ENCODE data around the gene MED27.

MED27 gene

DNA sequence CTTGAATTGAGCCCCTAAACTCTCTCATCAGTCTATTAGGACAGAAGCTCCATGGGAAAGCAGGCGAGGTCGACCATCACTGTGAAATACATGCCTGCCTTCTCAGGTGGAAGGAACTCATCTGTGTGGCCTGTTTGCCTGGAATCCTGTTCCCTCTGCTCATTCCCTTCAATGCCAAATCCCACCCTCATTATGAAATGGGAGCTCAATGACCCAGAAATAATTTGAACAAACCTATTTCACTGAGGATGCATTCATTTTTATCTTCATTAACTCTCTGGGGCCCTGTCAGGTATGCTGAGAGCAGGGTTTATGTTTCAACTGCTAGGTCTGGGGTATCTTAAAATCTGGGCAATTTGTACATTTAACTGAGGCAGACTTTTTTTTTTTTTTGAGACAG lies 142.2 kb downstream of the MED27 start:
- H3K4me3 Mint-ChIP-seq = no peak overlapping the region

DNA sequence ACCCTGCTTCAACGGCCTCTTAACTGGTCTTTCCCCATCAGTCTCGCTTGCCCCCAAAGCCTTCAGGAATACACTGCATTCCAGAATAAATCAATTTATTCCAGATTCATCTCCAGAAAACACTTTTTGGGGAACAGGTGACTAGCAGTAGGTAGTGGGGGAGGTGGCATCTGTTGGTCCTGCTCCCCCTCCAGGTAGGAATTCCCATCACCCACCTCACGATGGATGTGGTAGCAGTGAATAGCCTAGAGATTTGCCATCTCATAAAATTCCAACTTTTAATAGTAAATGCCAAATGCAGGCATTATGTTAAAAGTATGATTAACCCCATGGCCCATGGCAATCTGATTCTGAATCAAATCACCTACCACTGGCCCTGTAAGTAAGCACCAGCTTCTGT lies 142.7 kb downstream of the MED27 start:
- no peaks in the 10 kb centered on the region for H3K4me1 Mint-ChIP-seq
- H3K36me3 Mint-ChIP-seq (ENCODE audit: low read depth) = peaks cover 56% of the 10 kb centered on the region
- no peak for TF ChIP-seq CTCF (IDR thresholded peaks at IDR 0.05)
- peaks cover 22% of the 10 kb centered on the region for H3K9me3 Mint-ChIP-seq
- no peak for DNase-seq
- no peak overlapping the region for H3K4me3 Mint-ChIP-seq
- H3K27ac Mint-ChIP-seq = no peak overlapping the region
- H3K27me3 Mint-ChIP-seq (ENCODE audit: low read depth, poor library complexity) = peaks cover 2% of the 10 kb centered on the region

More for the DNA sequence above, 142.2 kb downstream of the MED27 start:
- no peak for DNase-seq
- peaks cover 26% of the 10 kb centered on the region for H3K9me3 Mint-ChIP-seq
- H3K27me3 Mint-ChIP-seq (ENCODE audit: low read depth, poor library complexity) = peaks cover 3% of the 10 kb centered on the region
- peaks cover 56% of the 10 kb centered on the region for H3K36me3 Mint-ChIP-seq (ENCODE audit: low read depth)
- H3K27ac Mint-ChIP-seq = no peak overlapping the region
- TF ChIP-seq CTCF (IDR thresholded peaks at IDR 0.05) = no peak
- no peaks in the 10 kb centered on the region for H3K4me1 Mint-ChIP-seq

DNA sequence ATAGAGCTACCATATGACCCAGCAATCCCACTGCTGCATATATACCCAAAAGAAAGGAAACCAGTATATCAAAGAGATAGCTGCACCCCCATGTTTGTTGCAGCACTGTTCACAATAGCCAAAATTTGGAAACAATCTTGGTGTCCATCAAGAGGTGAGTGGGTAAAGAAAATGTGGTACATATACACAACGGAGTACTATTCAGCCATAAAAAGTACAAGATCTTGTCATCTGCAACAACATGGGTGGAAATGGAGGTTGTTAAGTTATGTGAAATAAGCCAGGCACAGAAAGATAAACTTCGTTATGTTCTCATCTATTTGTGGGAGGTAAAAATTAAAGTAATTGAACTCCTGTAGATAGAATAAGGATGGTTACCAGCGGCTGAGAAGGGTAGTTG lies 145.0 kb downstream of the MED27 start:
- TF ChIP-seq CTCF (IDR thresholded peaks at IDR 0.05) = no peak
- Mint-ChIP-seq H3K27ac (no peak overlapping the region), H3K9me3 (peaks cover 22% of the 10 kb centered on the region), H3K36me3 (ENCODE audit: low read depth) (peaks cover 60% of the 10 kb centered on the region), H3K27me3 (ENCODE audit: low read depth, poor library complexity) (no peaks in the 10 kb centered on the region), H3K4me1 (no peaks in the 10 kb centered on the region), H3K4me3 (no peak overlapping the region)
- DNase-seq = no peak

DNA sequence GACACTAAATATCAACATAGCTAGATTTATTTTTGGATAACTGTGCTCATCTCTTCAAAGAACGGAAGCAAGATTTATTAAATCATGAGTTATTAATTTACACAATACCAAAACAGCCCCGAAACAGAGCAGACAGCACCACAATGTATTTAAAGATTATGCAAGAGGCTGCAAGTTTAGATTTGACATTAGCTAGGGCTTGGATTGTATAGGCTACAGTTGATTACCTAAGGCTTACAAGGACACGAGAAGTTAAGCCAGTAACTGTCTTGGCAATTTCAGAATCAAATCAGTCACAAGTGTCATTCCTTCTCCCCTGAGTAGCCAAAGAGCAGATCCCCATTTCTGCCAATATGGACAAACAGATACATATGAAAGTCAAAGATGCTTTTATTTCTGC lies 152.6 kb downstream of the MED27 start:
- H3K4me3 Mint-ChIP-seq = no peak overlapping the region
- H3K27me3 Mint-ChIP-seq (ENCODE audit: low read depth, poor library complexity) = no peaks in the 10 kb centered on the region
- TF ChIP-seq CTCF (IDR thresholded peaks at IDR 0.05) = no peak
- no peak for DNase-seq
- H3K9me3 Mint-ChIP-seq = no peaks in the 10 kb centered on the region
- peaks cover 8% of the 10 kb centered on the region for H3K4me1 Mint-ChIP-seq
- no peak overlapping the region for H3K27ac Mint-ChIP-seq
- H3K36me3 Mint-ChIP-seq (ENCODE audit: low read depth) = peaks cover 20% of the 10 kb centered on the region

DNA sequence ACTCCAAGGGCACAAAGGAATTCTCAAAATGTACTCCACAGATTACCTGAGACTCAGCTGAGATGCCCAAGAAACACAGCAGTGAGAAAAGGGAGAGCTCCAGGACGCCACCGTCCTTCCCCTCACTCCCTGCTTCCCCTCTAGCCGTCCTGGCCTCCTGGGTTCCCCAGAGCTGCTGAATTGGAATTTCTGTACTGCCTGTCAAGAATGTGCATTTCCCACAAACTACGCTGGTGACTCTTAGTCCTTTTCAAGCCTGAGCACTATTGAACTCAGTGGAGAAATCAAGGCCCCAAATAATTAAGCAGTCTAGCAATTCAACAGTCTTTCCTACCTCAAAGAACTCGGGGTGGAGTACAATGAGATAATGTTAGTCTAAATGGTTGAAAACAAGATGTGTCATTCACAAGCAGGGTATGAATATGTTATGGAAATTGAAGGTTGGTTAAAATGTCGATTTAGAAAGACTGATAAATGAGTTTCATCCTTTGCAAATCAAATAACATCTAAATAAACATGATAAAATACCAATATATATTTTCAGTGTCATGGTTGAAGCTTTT lies 153.2 kb downstream of the MED27 start:
- Mint-ChIP-seq H3K36me3 (ENCODE audit: low read depth) (peaks cover 14% of the 10 kb centered on the region), H3K9me3 (no peaks in the 10 kb centered on the region), H3K27ac (no peak overlapping the region), H3K27me3 (ENCODE audit: low read depth, poor library complexity) (no peaks in the 10 kb centered on the region), H3K4me1 (peaks cover 8% of the 10 kb centered on the region), H3K4me3 (no peak overlapping the region)
- TF ChIP-seq CTCF (IDR thresholded peaks at IDR 0.05) = no peak
- no peak for DNase-seq

DNA sequence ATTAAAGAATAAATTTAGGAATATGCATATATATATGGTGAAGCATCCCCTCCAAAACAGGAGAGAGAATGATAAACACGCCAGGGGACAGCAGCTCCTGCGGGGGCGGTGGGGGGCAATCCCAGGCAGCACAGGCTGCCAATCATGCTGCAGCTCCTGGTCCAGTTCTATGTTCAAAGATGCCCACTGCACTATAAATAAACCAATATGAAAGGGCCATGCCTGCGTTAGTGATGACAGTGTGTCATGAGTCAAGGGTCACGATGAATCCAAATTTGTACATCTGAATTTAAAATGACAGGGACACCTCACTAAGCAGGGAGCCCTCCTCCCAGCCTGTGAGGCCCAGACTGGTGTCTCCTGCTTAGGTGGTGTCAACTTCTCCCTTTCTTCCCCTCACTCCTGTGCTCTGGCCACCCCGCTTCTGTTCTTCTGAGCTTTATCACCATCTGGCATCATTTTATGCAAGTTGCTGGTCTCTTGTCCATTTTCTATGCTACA lies 153.9 kb downstream of the MED27 start:
- no peak for DNase-seq
- H3K4me1 Mint-ChIP-seq = peaks cover 8% of the 10 kb centered on the region
- no peaks in the 10 kb centered on the region for H3K9me3 Mint-ChIP-seq
- H3K36me3 Mint-ChIP-seq (ENCODE audit: low read depth) = peaks cover 17% of the 10 kb centered on the region
- H3K4me3 Mint-ChIP-seq = no peak overlapping the region
- H3K27me3 Mint-ChIP-seq (ENCODE audit: low read depth, poor library complexity) = no peaks in the 10 kb centered on the region
- no peak overlapping the region for H3K27ac Mint-ChIP-seq
- no peak for TF ChIP-seq CTCF (IDR thresholded peaks at IDR 0.05)
